ENCODE data around the gene CDC23. TPM values are rescaled to one million over a fixed set of nuclear protein-coding genes. Genes with fewer than 3 reads are reported as not detected.

Gene CDC23
- total RNA-seq, 2 experiments from 2014 or later: 34.0 to 38.1 TPM

GRCh38 chr5:138240650-138241385, 27.7 kb upstream of the CDC23 start:
- Mint-ChIP-seq H3K36me3 (ENCODE audit: low read depth) (no peaks in the 10 kb centered on the region), H3K27ac (no peak overlapping the region), H3K4me1 (peaks cover 12% of the 10 kb centered on the region), H3K9me3 (ENCODE audit: low read depth) (no peaks in the 10 kb centered on the region), H3K4me3 (no peak overlapping the region), H3K27me3 (peaks cover 29% of the 10 kb centered on the region)
- POLR2A ChIA-PET: interaction anchor here (1.0 kb wide), 2 partner anchors 91 to 112 kb away, joined by 3 to 5 read pairs; partner anchors contain the start of genes CDC25C and KDM3B
- intact Hi-C loops (cut with DNase I, micrococcal nuclease): no loop called here
- peak; percentile 28 for DNase-seq
- peak; percentile 76 for ATAC-seq
- CTCF ChIA-PET: interaction anchor here (0.7 to 1.3 kb wide), 4 partner anchors 9 to 263 kb away, joined by 3 to 4 read pairs (median 4); no protein-coding TSS in a partner anchor

GRCh38 chr5:138238034-138238433, 24.9 kb upstream of the CDC23 start:
- Mint-ChIP-seq H3K27me3 (peaks cover 26% of the 10 kb centered on the region), H3K4me1 (peaks cover 12% of the 10 kb centered on the region), H3K36me3 (ENCODE audit: low read depth) (no peaks in the 10 kb centered on the region), H3K4me3 (no peak overlapping the region), H3K9me3 (ENCODE audit: low read depth) (no peaks in the 10 kb centered on the region), H3K27ac (no peak overlapping the region)
- ATAC-seq (no peak), DNase-seq (no peak)
- CTCF ChIA-PET: interaction anchor here (0.6 to 2.0 kb wide), 2 partner anchors 16 to 116 kb away, joined by 3 to 6 read pairs; no protein-coding TSS in a partner anchor
- intact Hi-C loops (cut with DNase I, micrococcal nuclease): loop anchor here in 1 of 2 experiments (5.0 kb wide), 1 partner anchor 69 kb away; no protein-coding TSS in a partner anchor
- POLR2A ChIA-PET: no interaction called here

- ATAC-seq (no peak), DNase-seq (no peak)
- no peaks in the 10 kb centered on the region for H3K9me3 Mint-ChIP-seq (ENCODE audit: low read depth)
- H3K36me3 Mint-ChIP-seq (ENCODE audit: low read depth): no peaks in the 10 kb centered on the region
- H3K4me1 Mint-ChIP-seq: no peaks in the 10 kb centered on the region
- H3K27me3 Mint-ChIP-seq: peaks cover 11% of the 10 kb centered on the region
- ChIA-PET CTCF (interaction anchor here (1.1 to 2.2 kb wide), 4 partner anchors 9 to 204 kb away, joined by 3 to 8 read pairs (median 5); no protein-coding TSS in a partner anchor), POLR2A (no interaction called here)
- intact Hi-C loops (cut with DNase I, micrococcal nuclease): loop anchor here in 1 of 2 experiments (5.0 kb wide), 1 partner anchor 73 kb away; no protein-coding TSS in a partner anchor
- no peak overlapping the region for H3K4me3 Mint-ChIP-seq
- H3K27ac Mint-ChIP-seq: no peak overlapping the region
Observed at GRCh38 chr5:138234651-138235050, 21.5 kb upstream of the CDC23 start.

GRCh38 chr5:138233280-138233679, 20.2 kb upstream of the CDC23 start:
- ATAC-seq: no peak
- Mint-ChIP-seq H3K4me3 (no peak overlapping the region), H3K36me3 (ENCODE audit: low read depth) (no peaks in the 10 kb centered on the region), H3K4me1 (no peaks in the 10 kb centered on the region), H3K27me3 (peaks cover 5% of the 10 kb centered on the region), H3K9me3 (ENCODE audit: low read depth) (no peaks in the 10 kb centered on the region), H3K27ac (no peak overlapping the region)
- POLR2A ChIA-PET: no interaction called here
- no peak for DNase-seq
- CTCF ChIA-PET: no interaction called here
- intact Hi-C loops (cut with DNase I, micrococcal nuclease): no loop called here

- intact Hi-C loops (cut with DNase I, micrococcal nuclease): no loop called here
- H3K9me3 Mint-ChIP-seq (ENCODE audit: low read depth): peaks cover 1% of the 10 kb centered on the region
- DNase-seq (no peak), ATAC-seq (no peak)
- H3K27ac Mint-ChIP-seq: no peak overlapping the region
- H3K36me3 Mint-ChIP-seq (ENCODE audit: low read depth): no peaks in the 10 kb centered on the region
- no peak overlapping the region for H3K4me3 Mint-ChIP-seq
- H3K27me3 Mint-ChIP-seq: peaks cover 6% of the 10 kb centered on the region
- ChIA-PET POLR2A (no interaction called here), CTCF (interaction anchor here (0.8 to 0.9 kb wide), 2 partner anchors 9 to 10 kb away, joined by 4 read pairs; no protein-coding TSS in a partner anchor)
- no peaks in the 10 kb centered on the region for H3K4me1 Mint-ChIP-seq
Observed at GRCh38 chr5:138230981-138231589, 18.0 kb upstream of the CDC23 start.

GRCh38 chr5:138230261-138230660, 17.1 kb upstream of the CDC23 start:
- Mint-ChIP-seq H3K4me3 (no peak overlapping the region), H3K9me3 (ENCODE audit: low read depth) (peaks cover 4% of the 10 kb centered on the region), H3K36me3 (ENCODE audit: low read depth) (no peaks in the 10 kb centered on the region), H3K4me1 (no peaks in the 10 kb centered on the region), H3K27ac (no peak overlapping the region), H3K27me3 (peaks cover 8% of the 10 kb centered on the region)
- ATAC-seq: no peak
- no peak for DNase-seq
- intact Hi-C loops (cut with DNase I, micrococcal nuclease): no loop called here
- ChIA-PET CTCF (interaction anchor here (0.6 to 0.9 kb wide), 2 partner anchors 16 to 151 kb away, joined by 3 read pairs; no protein-coding TSS in a partner anchor), POLR2A (no interaction called here)

- H3K27me3 Mint-ChIP-seq: peaks cover 6% of the 10 kb centered on the region
- CTCF ChIA-PET: interaction anchor here (0.6 kb wide), 1 partner anchor 10 kb away, joined by 3 read pairs; no protein-coding TSS in a partner anchor
Observed at GRCh38 chr5:138229387-138229786, 16.3 kb upstream of the CDC23 start.

GRCh38 chr5:138226910-138227309, 13.8 kb upstream of the CDC23 start:
- H3K27ac Mint-ChIP-seq: no peak overlapping the region
- ATAC-seq (no peak), DNase-seq (no peak)
- H3K27me3 Mint-ChIP-seq: peaks cover 11% of the 10 kb centered on the region
- POLR2A ChIA-PET: no interaction called here
- no peaks in the 10 kb centered on the region for H3K36me3 Mint-ChIP-seq (ENCODE audit: low read depth)
- peaks cover 4% of the 10 kb centered on the region for H3K9me3 Mint-ChIP-seq (ENCODE audit: low read depth)
- no peak overlapping the region for H3K4me3 Mint-ChIP-seq
- intact Hi-C loops (cut with DNase I, micrococcal nuclease): no loop called here
- peaks cover 6% of the 10 kb centered on the region for H3K4me1 Mint-ChIP-seq
- CTCF ChIA-PET: no interaction called here

More at GRCh38 chr5:138229387-138229786, 16.3 kb upstream of the CDC23 start:
- Mint-ChIP-seq H3K36me3 (ENCODE audit: low read depth) (no peaks in the 10 kb centered on the region), H3K4me3 (no peak overlapping the region), H3K27ac (no peak overlapping the region), H3K4me1 (no peaks in the 10 kb centered on the region), H3K9me3 (ENCODE audit: low read depth) (peaks cover 4% of the 10 kb centered on the region)
- POLR2A ChIA-PET: no interaction called here
- ATAC-seq: no peak
- DNase-seq: no peak
- intact Hi-C loops (cut with DNase I, micrococcal nuclease): no loop called here

- Mint-ChIP-seq H3K4me1 (peaks cover 6% of the 10 kb centered on the region), H3K9me3 (ENCODE audit: low read depth) (peaks cover 4% of the 10 kb centered on the region), H3K27ac (no peak overlapping the region), H3K27me3 (peaks cover 8% of the 10 kb centered on the region), H3K4me3 (no peak overlapping the region), H3K36me3 (ENCODE audit: low read depth) (no peaks in the 10 kb centered on the region)
- ChIA-PET CTCF (interaction anchor here (1.1 to 2.3 kb wide), 4 partner anchors 11 to 128 kb away, joined by 4 to 8 read pairs (median 4); partner anchors contain the start of gene KDM3B), POLR2A (interaction anchor here (0.6 kb wide), 1 partner anchor 132 kb away, joined by 3 read pairs; no protein-coding TSS in a partner anchor)
- intact Hi-C loops (cut with DNase I, micrococcal nuclease): no loop called here
- DNase-seq (no peak), ATAC-seq (no peak)
Observed at GRCh38 chr5:138224712-138225111, 11.6 kb upstream of the CDC23 start.

GRCh38 chr5:138223532-138223931, 10.4 kb upstream of the CDC23 start:
- H3K36me3 Mint-ChIP-seq (ENCODE audit: low read depth): no peaks in the 10 kb centered on the region
- ATAC-seq: no peak
- H3K9me3 Mint-ChIP-seq (ENCODE audit: low read depth): peaks cover 4% of the 10 kb centered on the region
- POLR2A ChIA-PET: no interaction called here
- peaks cover 8% of the 10 kb centered on the region for H3K27me3 Mint-ChIP-seq
- no peak overlapping the region for H3K27ac Mint-ChIP-seq
- intact Hi-C loops (cut with DNase I, micrococcal nuclease): no loop called here
- no peak overlapping the region for H3K4me3 Mint-ChIP-seq
- CTCF ChIA-PET: interaction anchor here (0.7 to 1.9 kb wide), 9 partner anchors 10 to 1473 kb away, joined by 3 to 9 read pairs (median 4); partner anchors contain the start of gene CDC23
- no peak for DNase-seq
- peaks cover 6% of the 10 kb centered on the region for H3K4me1 Mint-ChIP-seq

- CTCF ChIA-PET: no interaction called here
- DNase-seq: no peak
- Mint-ChIP-seq H3K27ac (no peak overlapping the region), H3K27me3 (no peaks in the 10 kb centered on the region), H3K4me1 (peaks cover 8% of the 10 kb centered on the region), H3K9me3 (ENCODE audit: low read depth) (no peaks in the 10 kb centered on the region), H3K36me3 (ENCODE audit: low read depth) (no peaks in the 10 kb centered on the region), H3K4me3 (no peak overlapping the region)
- POLR2A ChIA-PET: no interaction called here
- intact Hi-C loops (cut with DNase I, micrococcal nuclease): loop anchor here in 1 of 2 experiments (10.0 kb wide), 1 partner anchor 1888 kb away; no protein-coding TSS in a partner anchor
- ATAC-seq: no peak
Observed at GRCh38 chr5:138216799-138217198, 3.7 kb upstream of the CDC23 start.
